Endothelial cell of umbilical vein (primary cell): ENCODE measurements around the gene CT47C1. TPM values are rescaled to one million over a fixed set of nuclear protein-coding genes. Genes with fewer than 3 reads are reported as not detected.
A peak's percentile ranks its signal among the peaks of the same experiment; 100 is the strongest.

Experiments
- BruUV-seq: library from RNA; stranded (reverse); fragments of 400-500 nt; replicated peaks from 2 replicates; lab custom pipeline; 2021; lab: Mats Ljungman, UMichigan
- CTCF ChIA-PET: fragments of 300-600, 350-600 bp; sonication (Branson Sonifier 250); formaldehyde crosslinking; loops from one replicate; lab custom pipeline; 2021; ENCODE audit warnings: antibody characterized with exemption, inconsistent platforms; lab: Charles Lee
- POLR2A ChIA-PET: fragments of 300-600, 350-600 bp; sonication (Branson Sonifier 250); formaldehyde crosslinking; loops from one replicate; lab custom pipeline; 2021; ENCODE audit warnings: antibody characterized with exemption, inconsistent platforms; lab: Charles Lee
- DNase-seq: peaks from one replicate; pipeline ENCODE4 v3.0.0-alpha.2; 2011; ENCODE audit warnings: low read depth, low spot score
- FAIRE-seq: peaks from 2 replicates; lab custom pipeline; 2011; peaks lifted over from hg19 to GRCh38; lab: Jason Lieb, UNC
- H2AFZ ChIP-seq: 2 replicates; pipeline ENCODE4 v1.6.0; 2012; ENCODE audit warnings: low read depth, low read length, control low read depth, inconsistent platforms
- H3K27ac ChIP-seq: 2 replicates; pipeline ENCODE4 v1.5.1; 2011; ENCODE audit warnings: low read depth, mild to moderate bottlenecking, control low read depth, low read length, moderate library complexity; ENCODE audit not compliant: insufficient read depth
- H3K27me3 ChIP-seq, 2 experiments: 2 replicates each; pipeline versions ENCODE4 v1.6.0 to v1.6.1; 2011; ENCODE audit warnings: low read length in 2 of 2, mixed read lengths in 1 of 2; ENCODE audit not compliant: control insufficient read depth in 2 of 2, insufficient read depth in 2 of 2
- H3K36me3 ChIP-seq, 2 experiments: 2 replicates in 1 of 2; 3 replicates in 1 of 2; pipeline ENCODE4 v1.5.1; 2011; ENCODE audit warnings: low read length in 2 of 2, mild to moderate bottlenecking in 1 of 2, moderate library complexity in 1 of 2; ENCODE audit not compliant: control insufficient read depth in 2 of 2, insufficient read depth in 2 of 2; ENCODE audit errors: extremely low read depth in 1 of 2
- H3K4me1 ChIP-seq: 3 replicates; pipeline ENCODE4 v1.5.1; 2011; ENCODE audit warnings: mild to moderate bottlenecking, low read length; ENCODE audit not compliant: control insufficient read depth, insufficient read depth; ENCODE audit errors: extremely low read depth
- H3K4me2 ChIP-seq: 2 replicates; pipeline ENCODE4 v1.6.1; 2011; ENCODE audit warnings: low read length, control low read depth, mixed read lengths; ENCODE audit not compliant: insufficient read depth
- H3K4me3 ChIP-seq, 3 experiments: fragments of 200-600 bp in 1 of 3; sonication (generic), shearing (Covaris generic) in 1 of 3; replicated peaks in 1 of 3; 2 replicates each; pipeline ENCODE4 v1.5.1; 2011 to 2016; ENCODE audit warnings: control low read depth in 3 of 3, low read length in 3 of 3, mild to moderate bottlenecking in 2 of 3, inconsistent platforms in 1 of 3, low read depth in 1 of 3, moderate library complexity in 1 of 3; ENCODE audit not compliant: insufficient read depth in 1 of 3
- H3K79me2 ChIP-seq: 2 replicates; pipeline ENCODE4 v1.6.0; 2012; ENCODE audit warnings: low read length, inconsistent platforms; ENCODE audit not compliant: control insufficient read depth, insufficient read depth
- H3K9ac ChIP-seq: replicated peaks from 2 replicates; pipeline ENCODE3; 2011; ENCODE audit warnings: low read length, control low read depth; ENCODE audit not compliant: insufficient read depth; ENCODE audit errors: extremely low read depth
- H3K9me1 ChIP-seq: replicated peaks from 3 replicates; pipeline ENCODE4 v1.6.0; 2011; ENCODE audit warnings: mild to moderate bottlenecking, low read length; ENCODE audit not compliant: control insufficient read depth, insufficient read depth; ENCODE audit errors: extremely low read depth
- H3K9me3 ChIP-seq: replicated peaks from 2 replicates; pipeline ENCODE4 v1.5.1; 2012; ENCODE audit warnings: low read length, inconsistent platforms; ENCODE audit not compliant: control insufficient read depth, insufficient read depth
- H4K20me1 ChIP-seq: replicated peaks from 2 replicates; pipeline ENCODE3; 2011; ENCODE audit warnings: mild to moderate bottlenecking, low read length; ENCODE audit not compliant: control insufficient read depth, insufficient read depth; ENCODE audit errors: extremely low read depth
- EZH2 ChIP-seq: IDR thresholded peaks from 2 replicates; pipeline ENCODE4 v1.6.1; 2012; ENCODE audit warnings: borderline replicate concordance, low read depth, mild to moderate bottlenecking, moderate library complexity, low read length, inconsistent platforms; ENCODE audit not compliant: severe bottlenecking
- GATA2 ChIP-seq: IDR thresholded peaks from 2 replicates; pipeline ENCODE4 v1.7.0; 2011; ENCODE audit warnings: low read depth, mild to moderate bottlenecking, moderate library complexity, mixed read lengths, low read length; ENCODE audit not compliant: insufficient read length, insufficient read depth
- MAX ChIP-seq: IDR thresholded peaks from 2 replicates; pipeline ENCODE4 v1.6.1; 2011; ENCODE audit not compliant: insufficient read depth, insufficient read length
- MYC ChIP-seq: IDR thresholded peaks from one replicate; pipeline ENCODE4 v1.6.1; 2011; ENCODE audit warnings: mild to moderate bottlenecking, low read depth, low read length
- POLR2A ChIP-seq: IDR thresholded peaks from 2 replicates; pipeline ENCODE4 v1.6.1; 2012; ENCODE audit warnings: low read depth, mild to moderate bottlenecking, control low read depth, low read length
- dilution Hi-C: fragments of 300-500 bp; cut with MboI; formaldehyde crosslinking; loops from one replicate; pipeline ENCODE4 v1.15.0; 2019; ENCODE audit warnings: low sequenced_read_pairs; ENCODE audit not compliant: extremely low pct_ligation_motif_present
- intact Hi-C: fragments of 100-400 bp; cut with micrococcal nuclease; formaldehyde crosslinking; loops from one replicate; pipeline ENCODE4 v1.10.0; 2022
- polyA plus RNA-seq, 4 experiments: library from polyadenylated mRNA; depleted of rRNA in 3 of 4; stranded (reverse) in 3 of 4; unstranded in 1 of 4; fragments of >200 nt; gene quantifications; 2 replicates each; pipeline versions ENCODE4 v1.2.1 to v1.2.3, GENCODE V29; 2011 to 2012; ENCODE audit warnings: missing spikeins in 1 of 4
- total RNA-seq: library from RNA; stranded (reverse); gene quantifications from 2 replicates; pipeline ENCODE4 v1.2.3, GENCODE V29; 2021

CT47C1 gene
- total and polyA plus RNA-seq, 2 donors (not counting 3 experiments of a cell fraction or from before 2014, with no cell fraction given): not detected

- Histone ChIP-seq H4K20me1 (no peaks in the 10 kb centered on the region), H3K27ac (no peak overlapping the region), H3K36me3 (no peaks in the 10 kb centered on the region), H2AFZ (no peak overlapping the region), H3K4me1 (no peaks in the 10 kb centered on the region), H3K79me2 (no peaks in the 10 kb centered on the region), H3K9me3 (no peaks in the 10 kb centered on the region), H3K4me2 (peak overlapping the region; percentile 11), H3K9me1 (no peaks in the 10 kb centered on the region), H3K4me3 (no peak overlapping the region), H3K9ac (no peak overlapping the region), H3K27me3 (no peaks in the 10 kb centered on the region)
- intact Hi-C loops: no loop called here
- FAIRE-seq: peak; percentile 67
- no peak for TF ChIP-seq MAX
- TF ChIP-seq POLR2A: no peak
- ChIA-PET POLR2A (no interaction called here), CTCF (no interaction called here)
- dilution Hi-C loops: no loop called here
- no TSS peak for BruUV-seq
- DNase-seq: peak; percentile 39
These were observed 41.8 kb upstream of the CT47C1 start for GRCh38 chrX:119030990-119031389.

- no peak overlapping the region for H2AFZ ChIP-seq
These were observed 36.4 kb upstream of the CT47C1 start for GRCh38 chrX:119036107-119037029.

More at GRCh38 chrX:119036107-119037029, 36.4 kb upstream of the CT47C1 start:
- Histone ChIP-seq H4K20me1 (no peaks in the 10 kb centered on the region), H3K79me2 (no peaks in the 10 kb centered on the region), H3K4me2 (no peak overlapping the region), H3K27me3 (no peaks in the 10 kb centered on the region), H3K4me3 (no peak overlapping the region), H3K9ac (no peak overlapping the region), H3K4me1 (peaks cover 13% of the 10 kb centered on the region), H3K9me1 (no peaks in the 10 kb centered on the region), H3K27ac (no peak overlapping the region), H3K36me3 (no peaks in the 10 kb centered on the region), H3K9me3 (no peaks in the 10 kb centered on the region)
- dilution Hi-C loops (no loop called here), intact Hi-C loops (no loop called here)
- no TSS peak for BruUV-seq
- ChIA-PET POLR2A (no interaction called here), CTCF (no interaction called here)
- DNase-seq (no peak), FAIRE-seq (no peak)
- TF ChIP-seq EZH2 (no peak), GATA2 (no peak), POLR2A (no peak), MYC (no peak)
